ENCODE data around the gene WDR20. TPM values are rescaled to one million over a fixed set of nuclear protein-coding genes. Genes with fewer than 3 reads are reported as not detected.
A peak's percentile ranks its signal among the peaks of the same experiment; 100 is the strongest.

WDR20 gene
- total RNA-seq, 3 donors from 2014 or later (not counting 1 experiment from before 2014, with no cell fraction given) = 55.5 to 66.7 (median 62.2) TPM

DNA sequence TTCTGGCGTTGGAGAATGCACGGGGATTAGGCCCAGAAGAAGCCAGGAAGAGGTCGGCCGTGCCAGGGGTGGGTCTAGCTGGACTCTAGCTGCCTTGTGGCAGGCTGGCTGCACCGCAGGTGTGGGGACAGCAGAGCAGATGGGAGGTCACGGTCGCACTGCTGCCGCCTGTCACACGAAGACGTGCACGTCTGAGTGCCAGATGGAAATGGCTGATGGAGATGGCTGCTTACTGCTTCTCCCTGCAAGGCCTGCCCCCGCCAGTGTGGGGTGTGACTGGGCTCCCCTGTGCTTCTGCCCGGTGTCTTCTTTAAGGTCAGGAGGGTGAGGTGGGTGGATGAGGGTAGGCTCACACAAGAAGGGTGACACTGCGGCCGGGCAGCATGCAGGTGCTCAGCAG is 86.2 kb downstream of the WDR20 start:
- intact Hi-C loops (cut with micrococcal nuclease) = no loop called here
- H3K4me1 Mint-ChIP-seq = peaks cover 3 to 13% of the 10 kb centered on the region in 2 donors
- no peaks in the 10 kb centered on the region for H3K36me3 Mint-ChIP-seq
- peak overlapping the region in 1 of 2 donors; percentile 61 for H3K27ac Mint-ChIP-seq
- Histone ChIP-seq H3K27ac (ENCODE audit: low read length) (no peak overlapping the region), H3K4me3 (ENCODE audit: low read length) (no peak overlapping the region), H3K27me3 (ENCODE audit: control insufficient read depth, insufficient read depth, low read length) (no peaks in the 10 kb centered on the region), H3K9me3 (ENCODE audit: control insufficient read depth, insufficient read depth, low read length) (no peaks in the 10 kb centered on the region), H3K36me3 (ENCODE audit: control insufficient read depth, insufficient read depth, low read length) (no peaks in the 10 kb centered on the region), H3K4me1 (ENCODE audit: control insufficient read depth, insufficient read depth, low read length) (no peaks in the 10 kb centered on the region)
- H3K4me3 Mint-ChIP-seq = no peak overlapping the region
- no peaks in the 10 kb centered on the region for H3K27me3 Mint-ChIP-seq (ENCODE audit: low read depth in 2 of 2)
- H3K9me3 Mint-ChIP-seq = no peaks in the 10 kb centered on the region
- TF ChIP-seq, protein P1, sequence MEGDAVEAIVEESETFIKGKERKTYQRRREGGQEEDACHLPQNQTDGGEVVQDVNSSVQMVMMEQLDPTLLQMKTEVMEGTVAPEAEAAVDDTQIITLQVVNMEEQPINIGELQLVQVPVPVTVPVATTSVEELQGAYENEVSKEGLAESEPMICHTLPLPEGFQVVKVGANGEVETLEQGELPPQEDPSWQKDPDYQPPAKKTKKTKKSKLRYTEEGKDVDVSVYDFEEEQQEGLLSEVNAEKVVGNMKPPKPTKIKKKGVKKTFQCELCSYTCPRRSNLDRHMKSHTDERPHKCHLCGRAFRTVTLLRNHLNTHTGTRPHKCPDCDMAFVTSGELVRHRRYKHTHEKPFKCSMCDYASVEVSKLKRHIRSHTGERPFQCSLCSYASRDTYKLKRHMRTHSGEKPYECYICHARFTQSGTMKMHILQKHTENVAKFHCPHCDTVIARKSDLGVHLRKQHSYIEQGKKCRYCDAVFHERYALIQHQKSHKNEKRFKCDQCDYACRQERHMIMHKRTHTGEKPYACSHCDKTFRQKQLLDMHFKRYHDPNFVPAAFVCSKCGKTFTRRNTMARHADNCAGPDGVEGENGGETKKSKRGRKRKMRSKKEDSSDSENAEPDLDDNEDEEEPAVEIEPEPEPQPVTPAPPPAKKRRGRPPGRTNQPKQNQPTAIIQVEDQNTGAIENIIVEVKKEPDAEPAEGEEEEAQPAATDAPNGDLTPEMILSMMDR (IDR thresholded peaks at IDR 0.05) = no peak
- ATAC-seq (no peak), DNase-seq (no peak)
- 94% methylated on average over 15 of the region's 15 CpGs for WGBS (ENCODE audit: insufficient coverage)

DNA sequence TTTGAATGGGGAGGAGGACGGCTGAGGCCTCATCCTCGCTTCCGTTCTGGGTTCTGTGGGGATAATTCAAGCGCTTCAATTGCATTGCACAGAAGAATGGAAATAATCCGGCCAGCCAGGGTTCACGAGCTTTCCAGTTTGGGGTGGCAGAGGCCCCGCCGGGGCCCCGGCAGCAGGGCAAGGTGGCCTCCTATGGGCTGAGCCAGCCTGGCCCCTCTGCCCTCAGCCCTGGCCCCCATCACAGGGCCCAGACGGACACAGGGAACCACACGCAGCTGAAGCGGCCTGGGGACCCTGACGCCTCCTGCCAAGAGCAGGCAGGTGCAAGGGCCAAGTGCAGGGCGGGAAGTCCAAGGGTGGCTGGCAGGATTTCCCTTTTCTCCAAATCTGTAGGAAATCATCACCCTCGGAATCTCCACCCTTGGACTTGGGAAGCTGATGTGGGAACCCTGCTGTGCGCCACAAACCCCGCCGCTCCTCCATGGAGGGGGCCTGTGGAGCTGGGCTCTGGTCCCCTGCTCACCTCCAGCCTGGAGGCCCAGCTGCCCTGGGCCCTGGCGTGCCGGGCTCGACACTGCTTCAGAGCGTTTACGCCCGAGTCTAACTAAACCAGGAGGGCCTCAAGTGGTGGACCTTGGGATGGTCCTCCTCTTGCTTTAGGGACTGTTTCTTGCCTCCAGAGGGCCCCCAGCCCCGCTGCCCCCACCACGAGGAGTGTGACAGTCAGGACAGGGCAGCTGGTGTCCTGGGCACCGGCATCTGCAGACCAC is 86.8 kb downstream of the WDR20 start:
- H3K27ac Mint-ChIP-seq = no peak overlapping the region
- 96% methylated on average over 27 of the region's 27 CpGs for WGBS (ENCODE audit: insufficient coverage)
- no peaks in the 10 kb centered on the region for H3K9me3 Mint-ChIP-seq
- Histone ChIP-seq H3K4me3 (ENCODE audit: low read length) (no peak overlapping the region), H3K27me3 (ENCODE audit: control insufficient read depth, insufficient read depth, low read length) (no peaks in the 10 kb centered on the region), H3K36me3 (ENCODE audit: control insufficient read depth, insufficient read depth, low read length) (no peaks in the 10 kb centered on the region), H3K9me3 (ENCODE audit: control insufficient read depth, insufficient read depth, low read length) (no peaks in the 10 kb centered on the region), H3K4me1 (ENCODE audit: control insufficient read depth, insufficient read depth, low read length) (no peaks in the 10 kb centered on the region), H3K27ac (ENCODE audit: low read length) (no peak overlapping the region)
- H3K36me3 Mint-ChIP-seq = no peaks in the 10 kb centered on the region
- intact Hi-C loops (cut with micrococcal nuclease) = no loop called here
- TF ChIP-seq, protein P1 (IDR thresholded peaks at IDR 0.05) = no peak
- peaks cover 3 to 13% of the 10 kb centered on the region in 2 donors for H3K4me1 Mint-ChIP-seq
- H3K27me3 Mint-ChIP-seq (ENCODE audit: low read depth in 2 of 2) = no peaks in the 10 kb centered on the region
- ATAC-seq (no peak), DNase-seq (no peak)
- no peak overlapping the region for H3K4me3 Mint-ChIP-seq

DNA sequence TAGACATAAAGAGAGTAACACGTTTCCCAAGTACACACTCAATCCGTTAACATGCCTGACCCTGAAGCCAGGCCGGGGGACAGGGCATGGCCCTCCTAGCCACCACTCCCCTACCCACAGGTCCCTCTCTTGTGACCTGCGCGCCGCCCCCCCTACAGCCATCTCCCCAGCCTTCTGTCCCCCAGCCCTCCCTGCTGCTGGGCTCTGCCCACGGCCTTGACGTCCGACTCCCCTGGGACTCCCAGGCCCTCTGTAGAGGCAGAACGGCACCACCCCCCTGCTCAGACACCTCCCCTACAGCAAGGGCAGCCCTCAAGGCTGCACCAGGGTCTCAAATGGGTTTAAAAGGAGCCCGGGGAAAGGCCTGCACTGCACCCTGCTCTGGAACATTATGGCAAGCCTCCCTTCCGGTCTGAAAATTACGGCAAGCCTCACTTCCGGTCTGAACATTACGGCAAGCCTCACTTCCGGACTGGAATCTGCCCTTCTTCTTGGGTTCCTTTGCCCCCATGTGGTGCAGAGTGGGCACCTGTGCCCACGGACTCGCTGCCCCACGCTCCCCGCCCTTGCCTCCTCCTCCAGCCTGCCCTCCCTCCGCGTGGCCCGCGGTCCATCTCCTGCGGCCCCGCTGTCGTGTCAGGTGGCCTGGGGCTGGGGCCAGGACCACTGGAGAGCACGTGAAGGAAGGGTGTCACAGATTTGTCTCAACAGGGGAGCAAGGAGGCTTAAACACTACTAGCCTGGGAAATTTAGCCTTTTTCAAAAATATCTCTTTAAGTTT is 87.7 kb downstream of the WDR20 start:
- 91% methylated on average over 28 of the region's 28 CpGs for WGBS (ENCODE audit: insufficient coverage)
- H3K4me3 ChIP-seq (ENCODE audit: low read length) = no peak overlapping the region
- TF ChIP-seq, protein P1 (IDR thresholded peaks at IDR 0.05) = no peak
- intact Hi-C loops (cut with micrococcal nuclease) = no loop called here
- no peaks in the 10 kb centered on the region for H3K36me3 ChIP-seq (ENCODE audit: control insufficient read depth, insufficient read depth, low read length)
- Mint-ChIP-seq H3K27me3 (ENCODE audit: low read depth in 2 of 2) (no peaks in the 10 kb centered on the region), H3K36me3 (no peaks in the 10 kb centered on the region), H3K9me3 (no peaks in the 10 kb centered on the region), H3K4me1 (peaks cover 3 to 13% of the 10 kb centered on the region in 2 donors), H3K27ac (no peak overlapping the region), H3K4me3 (no peak overlapping the region)
- DNase-seq = no peak
- ATAC-seq = no peak
- no peaks in the 10 kb centered on the region for H3K27me3 ChIP-seq (ENCODE audit: control insufficient read depth, insufficient read depth, low read length)
- H3K27ac ChIP-seq (ENCODE audit: low read length) = no peak overlapping the region
- no peaks in the 10 kb centered on the region for H3K4me1 ChIP-seq (ENCODE audit: control insufficient read depth, insufficient read depth, low read length)
- H3K9me3 ChIP-seq (ENCODE audit: control insufficient read depth, insufficient read depth, low read length) = no peaks in the 10 kb centered on the region

Measured in natural killer cell (primary cell).